Left ventricle myocardium inferior (tissue), 1 donor: ENCODE results near the gene TTC21B. TPM values are rescaled to one million over a fixed set of nuclear protein-coding genes. Genes with fewer than 3 reads are reported as not detected.

Source experiments
- DNase-seq: peaks from one replicate; pipeline ENCODE4 v3.0.0-alpha.2; 2020
- H3K27ac ChIP-seq: fragments of 200-600 bp; replicated peaks from 2 replicates; pipeline ENCODE4 v1.8.0; 2021
- H3K27me3 ChIP-seq: fragments of 200-600 bp; 2 replicates; pipeline ENCODE4 v1.8.0; 2021; ENCODE audit warnings: low read depth
- H3K36me3 ChIP-seq: fragments of 200-600 bp; 2 replicates; pipeline ENCODE4 v1.8.0; 2021
- H3K4me1 ChIP-seq: fragments of 200-600 bp; 2 replicates; pipeline ENCODE4 v1.8.0; 2021
- H3K4me3 ChIP-seq: fragments of 200-600 bp; 2 replicates; pipeline ENCODE4 v1.8.0; 2021; ENCODE audit warnings: mild to moderate bottlenecking, moderate library complexity
- H3K9me3 ChIP-seq: fragments of 200-600 bp; replicated peaks from 2 replicates; pipeline ENCODE4 v1.8.0; 2021
- CTCF ChIP-seq: fragments of 200-600 bp; IDR thresholded peaks from 2 replicates; pipeline ENCODE4 v1.8.0; 2021; ENCODE audit warnings: antibody characterized with exemption, mild to moderate bottlenecking, borderline replicate concordance
- intact Hi-C: fragments of 100-400 bp; cut with micrococcal nuclease; formaldehyde crosslinking; loops from one replicate; pipeline ENCODE4 v1.11.0; 2022
- total RNA-seq: library from RNA; stranded (reverse); fragmentation: NEBNext Ultra II Directional; extraction: Animal tissue kit (Norgen Biotek cat#: 25700); gene quantifications from one replicate; pipeline ENCODE4 v1.2.1, GENCODE V29; 2021
- donor health status: DM: no; HTN: yes; CAD: no; lungs with severe emphysema.

TTC21B gene
- total RNA-seq, 1 donor from 2014 or later, result 15.5 TPM

- H3K9me3 ChIP-seq, result no peaks in the 10 kb centered on the region
- peaks cover 7% of the 10 kb centered on the region for H3K27me3 ChIP-seq
- no peaks in the 10 kb centered on the region for H3K36me3 ChIP-seq
- intact Hi-C loops, result no loop called here
- DNase-seq, result no peak
- H3K4me1 ChIP-seq, result no peaks in the 10 kb centered on the region
- no peak overlapping the region for H3K4me3 ChIP-seq
- H3K27ac ChIP-seq, result no peak overlapping the region
- TF ChIP-seq CTCF, result no peak
Measured at GRCh38 chr2:165970663-165971062, 17.1 kb upstream of the TTC21B start.

- H3K27me3 ChIP-seq, result peaks cover 7% of the 10 kb centered on the region
- intact Hi-C loops, result no loop called here
- H3K27ac ChIP-seq, result no peak overlapping the region
- H3K36me3 ChIP-seq, result no peaks in the 10 kb centered on the region
- DNase-seq, result no peak
- H3K4me1 ChIP-seq, result no peaks in the 10 kb centered on the region
- no peak overlapping the region for H3K4me3 ChIP-seq
- H3K9me3 ChIP-seq, result no peaks in the 10 kb centered on the region
- no peak for TF ChIP-seq CTCF
Measured at GRCh38 chr2:165969227-165969626, 15.7 kb upstream of the TTC21B start.

GRCh38 chr2:165967746-165968145 is 14.2 kb upstream of the TTC21B start:
- TF ChIP-seq CTCF, result no peak
- Histone ChIP-seq H3K4me1 (no peaks in the 10 kb centered on the region), H3K36me3 (no peaks in the 10 kb centered on the region), H3K27me3 (peaks cover 7% of the 10 kb centered on the region), H3K27ac (no peak overlapping the region), H3K4me3 (no peak overlapping the region), H3K9me3 (no peaks in the 10 kb centered on the region)
- DNase-seq, result no peak
- intact Hi-C loops, result no loop called here

- TF ChIP-seq CTCF, result no peak
- no peak for DNase-seq
- H3K4me1 ChIP-seq, result no peaks in the 10 kb centered on the region
- no peaks in the 10 kb centered on the region for H3K27me3 ChIP-seq
- no peaks in the 10 kb centered on the region for H3K9me3 ChIP-seq
- no peak overlapping the region for H3K4me3 ChIP-seq
- intact Hi-C loops, result loop anchor here (5.0 kb wide), 1 partner anchor 155 kb away; no protein-coding TSS in a partner anchor
- no peak overlapping the region for H3K27ac ChIP-seq
- H3K36me3 ChIP-seq, result no peaks in the 10 kb centered on the region
Measured at GRCh38 chr2:165961818-165962217, 8.2 kb upstream of the TTC21B start.

GRCh38 chr2:165959371-165959770 is 5.8 kb upstream of the TTC21B start:
- no peaks in the 10 kb centered on the region for H3K9me3 ChIP-seq
- no peaks in the 10 kb centered on the region for H3K36me3 ChIP-seq
- H3K27ac ChIP-seq, result no peak overlapping the region
- no peak for DNase-seq
- TF ChIP-seq CTCF, result no peak
- peaks cover 9% of the 10 kb centered on the region for H3K4me1 ChIP-seq
- H3K4me3 ChIP-seq, result no peak overlapping the region
- no peaks in the 10 kb centered on the region for H3K27me3 ChIP-seq
- intact Hi-C loops, result no loop called here
